HEK293 (cell line): ENCODE measurements around the gene COL25A1.

ENCODE experiments used
- CTCF ChIA-PET: fragments of 350-600 bp; formaldehyde crosslinking; extraction: SDS; loops from one replicate; lab custom pipeline; 2021; ENCODE audit warnings: antibody characterized with exemption; lab: Yijun Ruan, JAX
- POLR2A ChIA-PET: fragments of 300-600 bp; formaldehyde crosslinking; extraction: SDS; loops from one replicate; lab custom pipeline; 2020; ENCODE audit warnings: antibody characterized with exemption, inconsistent platforms; lab: Yijun Ruan, JAX
- H3K27ac ChIP-seq: fragments of 200-500 bp; sonication (Bioruptor generic); 2 replicates; pipeline ENCODE4 v1.5.1; 2014; ENCODE audit warnings: low read depth, low read length, control low read depth, inconsistent platforms; ENCODE audit errors: extremely low read depth
- H3K36me3 ChIP-seq, 2 experiments: fragments of 200-500 bp in 1 of 2; sonication (Bioruptor generic) in 1 of 2; 1 replicate in 1 of 2; 2 replicates in 1 of 2; pipeline ENCODE4 v1.5.1; 2014 to 2017; ENCODE audit warnings: inconsistent platforms in 2 of 2, low read length in 2 of 2; ENCODE audit not compliant: control insufficient read depth in 2 of 2, insufficient read depth in 1 of 2
- H3K4me1 ChIP-seq: fragments of 200-500 bp; sonication (Bioruptor generic); 2 replicates; pipeline ENCODE4 v1.5.1; 2014; ENCODE audit warnings: mild to moderate bottlenecking, low read length, inconsistent platforms; ENCODE audit not compliant: control insufficient read depth, insufficient read depth
- H3K4me3 ChIP-seq: 2 replicates; pipeline ENCODE4 v1.5.1; 2011; ENCODE audit warnings: low read depth, mild to moderate bottlenecking, control low read depth, low read length, moderate library complexity
- H3K9me3 ChIP-seq: fragments of 200-500 bp; sonication (Bioruptor generic); 2 replicates; pipeline ENCODE4 v1.5.1; 2014; ENCODE audit warnings: low read depth, low read length, inconsistent platforms; ENCODE audit not compliant: control insufficient read depth, insufficient read depth
- ELK4 ChIP-seq: IDR thresholded peaks from 2 replicates; pipeline ENCODE4 v1.6.1; 2011; ENCODE audit warnings: mild to moderate bottlenecking, low read depth, low read length, borderline replicate concordance
- HIC1 ChIP-seq: fragments of 450-650 bp; formaldehyde crosslinking; IDR thresholded peaks from 2 replicates; pipeline ENCODE4 v1.5.1; 2016; ENCODE audit warnings: missing biosample characterization, missing genetic modification characterization
- OVOL3 ChIP-seq: fragments of 450-650 bp; formaldehyde crosslinking; IDR thresholded peaks from 2 replicates; pipeline ENCODE4 v1.5.1; 2016; ENCODE audit warnings: missing biosample characterization, missing genetic modification characterization
- PRDM2 ChIP-seq: fragments of 450-650 bp; formaldehyde crosslinking; IDR thresholded peaks from 2 replicates; pipeline ENCODE4 v1.5.1; 2016; ENCODE audit warnings: missing biosample characterization, missing genetic modification characterization, borderline replicate concordance
- PRDM6 ChIP-seq: fragments of 450-650 bp; formaldehyde crosslinking; IDR thresholded peaks from 2 replicates; pipeline ENCODE4 v1.5.1; 2017; ENCODE audit warnings: missing biosample characterization, missing genetic modification characterization
- SETDB1 ChIP-seq: IDR thresholded peaks from one replicate; pipeline ENCODE4 v1.6.1; 2017; ENCODE audit warnings: mild to moderate bottlenecking, low read length, moderate library complexity, mixed read lengths; ENCODE audit not compliant: insufficient read length
- ZNF146 ChIP-seq: fragments of 450-650 bp; formaldehyde crosslinking; IDR thresholded peaks from 2 replicates; pipeline ENCODE4 v1.5.1; 2016; ENCODE audit warnings: missing biosample characterization, missing genetic modification characterization
- ZNF202 ChIP-seq: fragments of 450-650 bp; formaldehyde crosslinking; IDR thresholded peaks from 2 replicates; pipeline ENCODE4 v1.5.1; 2016; ENCODE audit warnings: missing biosample characterization, missing genetic modification characterization, borderline replicate concordance
- ZNF248 ChIP-seq: fragments of 450-650 bp; formaldehyde crosslinking; IDR thresholded peaks from 2 replicates; pipeline ENCODE4 v1.5.1; 2017; ENCODE audit warnings: missing biosample characterization, missing genetic modification characterization
- ZNF391 ChIP-seq: fragments of 450-650 bp; formaldehyde crosslinking; IDR thresholded peaks from 2 replicates; pipeline ENCODE4 v1.5.1; 2016; ENCODE audit warnings: low read depth, missing biosample characterization, missing genetic modification characterization, borderline replicate concordance
- ZNF394 ChIP-seq: fragments of 450-650 bp; formaldehyde crosslinking; IDR thresholded peaks from 2 replicates; pipeline ENCODE4 v1.5.1; 2016; ENCODE audit warnings: missing biosample characterization, missing genetic modification characterization, mild to moderate bottlenecking, moderate library complexity, borderline replicate concordance
- ZNF426 ChIP-seq: fragments of 450-650 bp; formaldehyde crosslinking; IDR thresholded peaks from 2 replicates; pipeline ENCODE4 v1.5.1; 2017; ENCODE audit warnings: missing biosample characterization, missing genetic modification characterization, mild to moderate bottlenecking, inconsistent platforms, moderate library complexity
- ZNF548 ChIP-seq: fragments of 450-650 bp; formaldehyde crosslinking; IDR thresholded peaks from 2 replicates; pipeline ENCODE4 v1.5.1; 2016; ENCODE audit warnings: missing biosample characterization, missing genetic modification characterization
- ZNF558 ChIP-seq: fragments of 450-650 bp; formaldehyde crosslinking; IDR thresholded peaks from 2 replicates; pipeline ENCODE4 v1.5.1; 2016; ENCODE audit warnings: missing biosample characterization, missing genetic modification characterization
- ZNF76 ChIP-seq: fragments of 450-650 bp; formaldehyde crosslinking; IDR thresholded peaks from 2 replicates; pipeline ENCODE4; 2016; ENCODE audit warnings: low read depth, missing biosample characterization, missing genetic modification characterization, borderline replicate concordance
- ZNF776 ChIP-seq: fragments of 450-650 bp; formaldehyde crosslinking; IDR thresholded peaks from 2 replicates; pipeline ENCODE4 v1.5.0; 2017; ENCODE audit warnings: missing biosample characterization, missing genetic modification characterization, borderline replicate concordance
- ZNF837 ChIP-seq: fragments of 450-650 bp; formaldehyde crosslinking; IDR thresholded peaks from 2 replicates; pipeline ENCODE4 v1.5.1; 2016; ENCODE audit warnings: missing biosample characterization, missing genetic modification characterization
- ZSCAN5A ChIP-seq: fragments of 450-650 bp; formaldehyde crosslinking; IDR thresholded peaks from 2 replicates; pipeline ENCODE4 v1.5.1; 2016; ENCODE audit warnings: missing biosample characterization, missing genetic modification characterization

Gene COL25A1

GRCh38 chr4:109033993-109034392 is 268.5 kb downstream of the COL25A1 start:
- ChIA-PET POLR2A (no interaction called here), CTCF (no interaction called here)
- Histone ChIP-seq H3K36me3 (no peaks in the 10 kb centered on the region), H3K4me3 (no peak overlapping the region), H3K27ac (no peak overlapping the region), H3K4me1 (no peaks in the 10 kb centered on the region), H3K9me3 (no peaks in the 10 kb centered on the region)
- no peak for TF ChIP-seq ZNF548 (tag by site-specific recombination)
- no peak for TF ChIP-seq OVOL3 (tag by site-specific recombination)
- no peak for TF ChIP-seq ZNF248 (tag by site-specific recombination)
- TF ChIP-seq HIC1 (tag by site-specific recombination) = no peak
- TF ChIP-seq ZNF558 = no peak
- TF ChIP-seq ZNF146 (tag by site-specific recombination) = no peak
- no peak for TF ChIP-seq ELK4

- H3K36me3 ChIP-seq = no peaks in the 10 kb centered on the region
- no peak overlapping the region for H3K4me3 ChIP-seq
- no peak overlapping the region for H3K27ac ChIP-seq
- CTCF ChIA-PET = interaction anchor here (0.6 kb wide), 1 partner anchor 10 kb away, joined by 3 read pairs; no protein-coding TSS in a partner anchor
- no peaks in the 10 kb centered on the region for H3K4me1 ChIP-seq
- no peaks in the 10 kb centered on the region for H3K9me3 ChIP-seq
- POLR2A ChIA-PET = no interaction called here
- TF ChIP-seq ZNF776 (tag by site-specific recombination) = no peak
- no peak for TF ChIP-seq ZNF391 (tag by site-specific recombination)
- TF ChIP-seq ZNF426 (tag by site-specific recombination) = no peak
- TF ChIP-seq ZNF837 (tag by site-specific recombination) = no peak
- no peak for TF ChIP-seq PRDM2 (tag by site-specific recombination)
- TF ChIP-seq ZNF76 = no peak
- TF ChIP-seq ZSCAN5A (tag by site-specific recombination) = no peak
- TF ChIP-seq ZNF202 = no peak
- TF ChIP-seq PRDM6 (tag by site-specific recombination) = no peak
- TF ChIP-seq ZNF394 (tag by site-specific recombination) = no peak
- no peak for TF ChIP-seq SETDB1
These were observed 269.8 kb downstream of the COL25A1 start for GRCh38 chr4:109032671-109033070.
